Panc1 (cell line): ENCODE measurements around the gene CENPT. TPM values are rescaled to one million over a fixed set of nuclear protein-coding genes. Genes with fewer than 3 reads are reported as not detected.

Source experiments
- ATAC-seq: fragments of 200-7000 bp; cut with Tn5 transposase; 2 replicates; pipeline ENCODE4 v1.9.1; 2020; ENCODE audit warnings: mild to moderate bottlenecking, moderate library complexity
- BruUV-seq: library from RNA; stranded (reverse); fragments of 400-500 nt; replicated peaks from 2 replicates; lab custom pipeline; 2021; lab: Mats Ljungman, UMichigan
- CTCF ChIA-PET: fragments of 300-600 bp; sonication (Branson Sonifier 250); formaldehyde crosslinking; loops from one replicate; lab custom pipeline; 2022; ENCODE audit warnings: antibody characterized with exemption; lab: Charles Lee
- POLR2A ChIA-PET: fragments of 300-600 bp; sonication (Branson Sonifier 250); formaldehyde crosslinking; loops from one replicate; lab custom pipeline; 2022; ENCODE audit warnings: antibody characterized with exemption; lab: Charles Lee
- DNase-seq: peaks from one replicate; pipeline ENCODE4 v3.0.0-alpha.2; 2010; ENCODE audit warnings: low read depth, low spot score
- H3K27ac ChIP-seq: 2 replicates; pipeline ENCODE4 v1.5.1; 2011; ENCODE audit warnings: mild to moderate bottlenecking, low read length, inconsistent platforms
- H3K27me3 ChIP-seq: fragments of 200-500 bp; sonication (Bioruptor generic); 2 replicates; pipeline ENCODE4 v1.6.0; 2014; ENCODE audit warnings: low read length, inconsistent platforms; ENCODE audit not compliant: control insufficient read depth, insufficient read depth
- H3K36me3 ChIP-seq: fragments of 200-500 bp; sonication (Bioruptor generic); 2 replicates; pipeline ENCODE4 v1.5.1; 2014; ENCODE audit warnings: inconsistent platforms, mild to moderate bottlenecking, low read length, moderate library complexity; ENCODE audit not compliant: control insufficient read depth, insufficient read depth
- H3K4me1 ChIP-seq: 2 replicates; pipeline ENCODE4 v1.5.1; 2011; ENCODE audit warnings: inconsistent platforms, mild to moderate bottlenecking, low read length, moderate library complexity; ENCODE audit not compliant: control insufficient read depth, insufficient read depth
- H3K4me3 ChIP-seq, 2 experiments: 2 replicates each; pipeline ENCODE4 v1.5.1; 2011 to 2012; ENCODE audit warnings: low read depth in 2 of 2, low read length in 2 of 2, mild to moderate bottlenecking in 2 of 2, inconsistent platforms in 1 of 2, moderate library complexity in 1 of 2
- H3K9me3 ChIP-seq: fragments of 200-500 bp; sonication (Bioruptor generic); 2 replicates; pipeline ENCODE4 v1.5.1; 2014; ENCODE audit warnings: low read depth, mild to moderate bottlenecking, inconsistent platforms, low read length, moderate library complexity; ENCODE audit not compliant: control insufficient read depth, insufficient read depth
- POLR2AphosphoS5 ChIP-seq: IDR thresholded peaks from 2 replicates; pipeline ENCODE4 v1.6.1; 2012; ENCODE audit warnings: mild to moderate bottlenecking, low read depth, low read length, moderate library complexity
- REST ChIP-seq, 2 experiments: IDR thresholded peaks; 2 replicates each; pipeline ENCODE4 v1.6.1; 2011 to 2012; ENCODE audit warnings: low read depth in 2 of 2, control low read depth in 1 of 2, low read length in 1 of 2, mild to moderate bottlenecking in 1 of 2, moderate library complexity in 1 of 2; ENCODE audit not compliant: insufficient read depth in 1 of 2
- SIN3A ChIP-seq: IDR thresholded peaks from 2 replicates; pipeline ENCODE4 v1.6.1; 2012; ENCODE audit warnings: low read depth, mild to moderate bottlenecking, low read length, moderate library complexity, borderline replicate concordance; ENCODE audit not compliant: insufficient read depth
- TCF7L2 ChIP-seq: IDR thresholded peaks from 2 replicates; pipeline ENCODE4 v1.6.1; 2011; ENCODE audit warnings: mild to moderate bottlenecking, low read depth, low read length, inconsistent platforms
- in situ Hi-C: cut with HindIII; loops from 2 replicates; pipeline ENCODE4 v1.10.0; 2016; ENCODE audit warnings: low sequenced_read_pairs, low pct_unique_long_range_greater_than_20kb
- intact Hi-C: fragments of 100-400 bp; cut with micrococcal nuclease; formaldehyde crosslinking; loops from one replicate; pipeline ENCODE4 v1.10.0; 2022; ENCODE audit not compliant: unreplicated experiment
- total RNA-seq: library from RNA; stranded (reverse); gene quantifications from one replicate; pipeline ENCODE4 v1.2.1, GENCODE V29; 2021; ENCODE audit not compliant: unreplicated experiment
- TF ChIP-seq, protein P1 (sequence below): fragments of 450-650 bp; IDR thresholded peaks from 2 replicates; pipeline ENCODE4 v1.5.1; 2017; ENCODE audit warnings: mild to moderate bottlenecking

The CENPT gene
- total RNA-seq, 1 experiment from 2014 or later = 43.4 TPM

DNA sequence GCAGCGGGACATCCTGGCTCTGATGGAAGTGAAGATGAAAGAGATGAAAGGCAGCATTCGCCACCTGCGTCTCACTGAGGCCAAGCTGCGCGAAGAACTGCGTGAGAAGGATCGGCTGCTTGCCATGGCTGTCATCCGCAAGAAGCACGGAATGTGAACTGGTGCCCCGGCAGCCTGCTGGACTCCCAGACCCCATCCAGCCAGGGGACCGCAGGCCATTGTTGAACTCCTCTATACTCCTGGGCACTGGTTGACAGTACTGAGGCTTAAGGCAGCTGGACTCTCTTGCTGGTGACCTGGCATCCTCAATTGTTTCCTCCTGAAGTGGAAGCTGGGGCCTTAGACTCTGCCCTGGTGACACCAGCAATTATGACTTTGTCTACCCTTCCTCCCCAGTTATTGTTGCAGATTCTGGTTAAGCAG is 4.1 kb downstream of the CENPT start:
- H3K4me3 ChIP-seq = peak overlapping the region; percentile 69
- peaks cover 26% of the 10 kb centered on the region for H3K4me1 ChIP-seq
- in situ Hi-C loops = no loop called here
- DNase-seq = no peak
- no peaks in the 10 kb centered on the region for H3K27me3 ChIP-seq
- ChIA-PET POLR2A (no interaction called here), CTCF (interaction anchor here (0.5 to 1.3 kb wide), 3 partner anchors 27 to 264 kb away, joined by 3 to 5 read pairs (median 3); no protein-coding TSS in a partner anchor)
- no peaks in the 10 kb centered on the region for H3K9me3 ChIP-seq
- intact Hi-C loops = no loop called here
- TF ChIP-seq TCF7L2 (0 out of 2 replicates have a peak, but pooled peaks have one; percentile 55), REST (IDR thresholded peaks at IDR 0.05; ENCODE audit: insufficient read depth in 1 of 2, low read depth in 2 of 2, low read length in 1 of 2) (no peak)
- H3K27ac ChIP-seq = peak overlapping the region; percentile 54
- no peaks in the 10 kb centered on the region; the same call in none of the 2 replicates for H3K36me3 ChIP-seq
- BruUV-seq = no TSS peak
- ATAC-seq = no peak

- Histone ChIP-seq H3K9me3 (no peaks in the 10 kb centered on the region), H3K4me3 (peak overlapping the region; percentile 69), H3K27me3 (no peaks in the 10 kb centered on the region), H3K36me3 (no peaks in the 10 kb centered on the region; the same call in 1 of the 2 replicates), H3K4me1 (peaks cover 26% of the 10 kb centered on the region), H3K27ac (peak overlapping the region; percentile 54)
- intact Hi-C loops = no loop called here
- ChIA-PET POLR2A (no interaction called here), CTCF (interaction anchor here (0.5 to 1.3 kb wide), 3 partner anchors 26 to 264 kb away, joined by 3 to 5 read pairs (median 3); no protein-coding TSS in a partner anchor)
- peak; percentile 42 for ATAC-seq
- DNase-seq = no peak
- TF ChIP-seq POLR2AphosphoS5 = no peak
- in situ Hi-C loops = no loop called here
- no TSS peak for BruUV-seq
Observed at GRCh38 chr16:67842509-67843342, 4.8 kb downstream of the CENPT start.

- DNase-seq (peak; percentile 83), ATAC-seq (peak; percentile 76)
- Histone ChIP-seq H3K4me3 (peak within 1 kb of the TSS; percentile 69 to 77), H3K36me3 (no peaks in the 10 kb centered on the region), H3K4me1 (peaks cover 26% of the 10 kb centered on the region), H3K27ac (peak within 1 kb of the TSS; percentile 91), H3K27me3 (no peaks in the 10 kb centered on the region), H3K9me3 (no peaks in the 10 kb centered on the region)
- no peak for TF ChIP-seq SIN3A
- TF ChIP-seq POLR2AphosphoS5 = peak; percentile 32; the same call in 1 of the 2 replicates
- no peak for TF ChIP-seq TCF7L2
- TF ChIP-seq, protein P1, sequence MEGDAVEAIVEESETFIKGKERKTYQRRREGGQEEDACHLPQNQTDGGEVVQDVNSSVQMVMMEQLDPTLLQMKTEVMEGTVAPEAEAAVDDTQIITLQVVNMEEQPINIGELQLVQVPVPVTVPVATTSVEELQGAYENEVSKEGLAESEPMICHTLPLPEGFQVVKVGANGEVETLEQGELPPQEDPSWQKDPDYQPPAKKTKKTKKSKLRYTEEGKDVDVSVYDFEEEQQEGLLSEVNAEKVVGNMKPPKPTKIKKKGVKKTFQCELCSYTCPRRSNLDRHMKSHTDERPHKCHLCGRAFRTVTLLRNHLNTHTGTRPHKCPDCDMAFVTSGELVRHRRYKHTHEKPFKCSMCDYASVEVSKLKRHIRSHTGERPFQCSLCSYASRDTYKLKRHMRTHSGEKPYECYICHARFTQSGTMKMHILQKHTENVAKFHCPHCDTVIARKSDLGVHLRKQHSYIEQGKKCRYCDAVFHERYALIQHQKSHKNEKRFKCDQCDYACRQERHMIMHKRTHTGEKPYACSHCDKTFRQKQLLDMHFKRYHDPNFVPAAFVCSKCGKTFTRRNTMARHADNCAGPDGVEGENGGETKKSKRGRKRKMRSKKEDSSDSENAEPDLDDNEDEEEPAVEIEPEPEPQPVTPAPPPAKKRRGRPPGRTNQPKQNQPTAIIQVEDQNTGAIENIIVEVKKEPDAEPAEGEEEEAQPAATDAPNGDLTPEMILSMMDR = peak; percentile 89
- 0 out of 4 replicates have a peak, but pooled peaks of 1 of the 2 experiments have one; percentile 42 for TF ChIP-seq REST (IDR thresholded peaks at IDR 0.05; ENCODE audit: insufficient read depth in 1 of 2, low read depth in 2 of 2, low read length in 1 of 2)
- in situ Hi-C loops (no loop called here), intact Hi-C loops (no loop called here)
- no TSS peak for BruUV-seq
- ChIA-PET CTCF (no interaction called here), POLR2A (interaction anchor here (0.7 kb wide), 1 partner anchor 34 kb away, joined by 6 read pairs; no protein-coding TSS in a partner anchor)
Observed at GRCh38 chr16:67841816-67842508, 5.5 kb downstream of the CENPT start, which contains the start of gene THAP11. TSS of gene THAP11 (plus strand) at chr16:67842320. CDS start at chr16:67842555, 235 bp downstream.
